SH-SY5Y (cell line): ENCODE measurements around the gene KCTD5.

Experiments used
- GATA2 ChIP-seq: IDR thresholded peaks from 2 replicates; pipeline ENCODE4 v1.6.1; 2011; ENCODE audit warnings: mild to moderate bottlenecking, low read depth, low read length
- GATA3 ChIP-seq: IDR thresholded peaks from 2 replicates; pipeline ENCODE4 v1.6.1; 2011; ENCODE audit warnings: low read depth, mild to moderate bottlenecking, low read length, moderate library complexity

GRCh38 chr16:2751577-2752034 lies 69.3 kb downstream of the KCTD5 start:
- no peak for TF ChIP-seq GATA3
- TF ChIP-seq GATA2, result no peak
